Thyroid gland (tissue), 4 donors: ENCODE data around the gene YPEL3.

Experiments used
- POLR2A ChIP-seq, 2 donors: fragments of 450-650 bp; IDR thresholded peaks; one replicate each; pipeline ENCODE4 v1.6.1; 2017; ENCODE audit warnings: antibody characterized with exemption in 2 of 2, mild to moderate bottlenecking in 2 of 2, moderate library complexity in 1 of 2
- TF ChIP-seq, protein P1 (sequence below), 6 experiments: fragments of 200-600 bp in 3 of 6; fragments of 450-650 bp in 3 of 6; sonication (generic) in 3 of 6; IDR thresholded peaks; one replicate each; pipeline ENCODE4 v1.5.1; 2016 to 2019; ENCODE audit warnings: antibody characterized with exemption in 6 of 6, mild to moderate bottlenecking in 2 of 6, inconsistent platforms in 1 of 6, moderate library complexity in 1 of 6

GRCh38 chr16:30079480-30079879 lies 16.5 kb downstream of the YPEL3 start:
- TF ChIP-seq, protein P1, sequence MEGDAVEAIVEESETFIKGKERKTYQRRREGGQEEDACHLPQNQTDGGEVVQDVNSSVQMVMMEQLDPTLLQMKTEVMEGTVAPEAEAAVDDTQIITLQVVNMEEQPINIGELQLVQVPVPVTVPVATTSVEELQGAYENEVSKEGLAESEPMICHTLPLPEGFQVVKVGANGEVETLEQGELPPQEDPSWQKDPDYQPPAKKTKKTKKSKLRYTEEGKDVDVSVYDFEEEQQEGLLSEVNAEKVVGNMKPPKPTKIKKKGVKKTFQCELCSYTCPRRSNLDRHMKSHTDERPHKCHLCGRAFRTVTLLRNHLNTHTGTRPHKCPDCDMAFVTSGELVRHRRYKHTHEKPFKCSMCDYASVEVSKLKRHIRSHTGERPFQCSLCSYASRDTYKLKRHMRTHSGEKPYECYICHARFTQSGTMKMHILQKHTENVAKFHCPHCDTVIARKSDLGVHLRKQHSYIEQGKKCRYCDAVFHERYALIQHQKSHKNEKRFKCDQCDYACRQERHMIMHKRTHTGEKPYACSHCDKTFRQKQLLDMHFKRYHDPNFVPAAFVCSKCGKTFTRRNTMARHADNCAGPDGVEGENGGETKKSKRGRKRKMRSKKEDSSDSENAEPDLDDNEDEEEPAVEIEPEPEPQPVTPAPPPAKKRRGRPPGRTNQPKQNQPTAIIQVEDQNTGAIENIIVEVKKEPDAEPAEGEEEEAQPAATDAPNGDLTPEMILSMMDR (IDR thresholded peaks at IDR 0.05): no peak
- no peak for TF ChIP-seq POLR2A (IDR thresholded peaks at IDR 0.05)
